Measurements from ENCODE around the gene LAMB2.

- TF ChIP-seq POLR2A (IDR thresholded peaks at IDR 0.05) = no peak
- TF ChIP-seq, protein P1, sequence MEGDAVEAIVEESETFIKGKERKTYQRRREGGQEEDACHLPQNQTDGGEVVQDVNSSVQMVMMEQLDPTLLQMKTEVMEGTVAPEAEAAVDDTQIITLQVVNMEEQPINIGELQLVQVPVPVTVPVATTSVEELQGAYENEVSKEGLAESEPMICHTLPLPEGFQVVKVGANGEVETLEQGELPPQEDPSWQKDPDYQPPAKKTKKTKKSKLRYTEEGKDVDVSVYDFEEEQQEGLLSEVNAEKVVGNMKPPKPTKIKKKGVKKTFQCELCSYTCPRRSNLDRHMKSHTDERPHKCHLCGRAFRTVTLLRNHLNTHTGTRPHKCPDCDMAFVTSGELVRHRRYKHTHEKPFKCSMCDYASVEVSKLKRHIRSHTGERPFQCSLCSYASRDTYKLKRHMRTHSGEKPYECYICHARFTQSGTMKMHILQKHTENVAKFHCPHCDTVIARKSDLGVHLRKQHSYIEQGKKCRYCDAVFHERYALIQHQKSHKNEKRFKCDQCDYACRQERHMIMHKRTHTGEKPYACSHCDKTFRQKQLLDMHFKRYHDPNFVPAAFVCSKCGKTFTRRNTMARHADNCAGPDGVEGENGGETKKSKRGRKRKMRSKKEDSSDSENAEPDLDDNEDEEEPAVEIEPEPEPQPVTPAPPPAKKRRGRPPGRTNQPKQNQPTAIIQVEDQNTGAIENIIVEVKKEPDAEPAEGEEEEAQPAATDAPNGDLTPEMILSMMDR (IDR thresholded peaks at IDR 0.05) = no peak
Measured at GRCh38 chr3:49124991-49125670, 7.7 kb downstream of the LAMB2 start.

All from lower leg skin (tissue), 3 donors.